ENCODE results near the gene KLF15. TPM values are rescaled to one million over a fixed set of nuclear protein-coding genes. Genes with fewer than 3 reads are reported as not detected.

Gene KLF15
- total RNA-seq, 1 experiment from 2014 or later: 3.3 TPM

DNA sequence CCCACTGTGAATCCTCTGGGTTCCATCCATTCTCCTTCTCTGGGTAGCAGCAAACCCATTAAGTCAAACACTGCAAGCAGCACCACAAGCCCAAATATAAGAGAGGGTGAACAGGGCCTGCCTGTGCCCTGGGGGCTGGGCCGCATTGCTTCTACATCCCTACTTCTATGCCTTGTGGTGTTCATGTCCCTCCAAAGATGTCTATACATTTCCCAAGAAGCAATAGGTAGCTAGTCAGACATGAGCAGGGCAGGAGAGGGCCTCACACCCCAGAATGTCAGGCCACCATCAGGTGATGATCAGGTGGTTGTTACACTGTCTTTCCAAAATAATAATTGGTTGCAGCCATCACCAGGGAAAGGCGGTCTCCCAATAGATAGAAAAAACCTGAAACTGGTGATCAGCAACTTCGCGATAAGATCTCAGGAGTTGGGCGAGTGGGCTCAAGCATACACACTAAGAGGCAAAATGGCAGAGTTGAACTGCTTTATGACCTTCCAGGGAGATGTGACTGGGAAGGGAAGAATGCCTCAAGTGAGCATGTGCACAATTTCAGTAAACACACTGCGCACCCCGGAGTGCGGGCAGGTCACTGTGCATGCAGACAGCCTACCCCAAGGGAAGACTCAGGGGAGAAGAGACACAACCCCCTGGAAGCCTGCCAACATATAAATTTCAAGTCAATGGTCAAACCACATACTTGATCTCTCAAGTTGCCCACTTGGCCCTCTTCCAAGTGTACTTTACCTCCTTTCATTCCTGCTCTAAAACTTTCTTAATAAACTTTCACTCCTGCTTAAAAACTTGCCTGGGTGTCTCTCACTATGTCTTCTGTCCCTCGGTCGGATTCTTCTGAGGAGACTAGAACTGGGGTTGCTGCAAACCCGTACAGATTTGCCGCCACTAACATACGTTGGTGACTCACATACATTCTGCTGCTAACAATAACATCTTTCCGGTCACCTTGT, 39.9 kb downstream of the KLF15 start (continued):
- TF ChIP-seq, protein P1, sequence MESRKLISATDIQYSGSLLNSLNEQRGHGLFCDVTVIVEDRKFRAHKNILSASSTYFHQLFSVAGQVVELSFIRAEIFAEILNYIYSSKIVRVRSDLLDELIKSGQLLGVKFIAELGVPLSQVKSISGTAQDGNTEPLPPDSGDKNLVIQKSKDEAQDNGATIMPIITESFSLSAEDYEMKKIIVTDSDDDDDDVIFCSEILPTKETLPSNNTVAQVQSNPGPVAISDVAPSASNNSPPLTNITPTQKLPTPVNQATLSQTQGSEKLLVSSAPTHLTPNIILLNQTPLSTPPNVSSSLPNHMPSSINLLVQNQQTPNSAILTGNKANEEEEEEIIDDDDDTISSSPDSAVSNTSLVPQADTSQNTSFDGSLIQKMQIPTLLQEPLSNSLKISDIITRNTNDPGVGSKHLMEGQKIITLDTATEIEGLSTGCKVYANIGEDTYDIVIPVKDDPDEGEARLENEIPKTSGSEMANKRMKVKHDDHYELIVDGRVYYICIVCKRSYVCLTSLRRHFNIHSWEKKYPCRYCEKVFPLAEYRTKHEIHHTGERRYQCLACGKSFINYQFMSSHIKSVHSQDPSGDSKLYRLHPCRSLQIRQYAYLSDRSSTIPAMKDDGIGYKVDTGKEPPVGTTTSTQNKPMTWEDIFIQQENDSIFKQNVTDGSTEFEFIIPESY (IDR thresholded peaks at IDR 0.05; ENCODE audit: extremely low read depth, insufficient replicate concordance, low read length): no peak
- TF ChIP-seq, protein P2, sequence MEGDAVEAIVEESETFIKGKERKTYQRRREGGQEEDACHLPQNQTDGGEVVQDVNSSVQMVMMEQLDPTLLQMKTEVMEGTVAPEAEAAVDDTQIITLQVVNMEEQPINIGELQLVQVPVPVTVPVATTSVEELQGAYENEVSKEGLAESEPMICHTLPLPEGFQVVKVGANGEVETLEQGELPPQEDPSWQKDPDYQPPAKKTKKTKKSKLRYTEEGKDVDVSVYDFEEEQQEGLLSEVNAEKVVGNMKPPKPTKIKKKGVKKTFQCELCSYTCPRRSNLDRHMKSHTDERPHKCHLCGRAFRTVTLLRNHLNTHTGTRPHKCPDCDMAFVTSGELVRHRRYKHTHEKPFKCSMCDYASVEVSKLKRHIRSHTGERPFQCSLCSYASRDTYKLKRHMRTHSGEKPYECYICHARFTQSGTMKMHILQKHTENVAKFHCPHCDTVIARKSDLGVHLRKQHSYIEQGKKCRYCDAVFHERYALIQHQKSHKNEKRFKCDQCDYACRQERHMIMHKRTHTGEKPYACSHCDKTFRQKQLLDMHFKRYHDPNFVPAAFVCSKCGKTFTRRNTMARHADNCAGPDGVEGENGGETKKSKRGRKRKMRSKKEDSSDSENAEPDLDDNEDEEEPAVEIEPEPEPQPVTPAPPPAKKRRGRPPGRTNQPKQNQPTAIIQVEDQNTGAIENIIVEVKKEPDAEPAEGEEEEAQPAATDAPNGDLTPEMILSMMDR (IDR thresholded peaks at IDR 0.05 in 2 of 3, conservative IDR thresholded peaks at IDR 0.05 in 1 of 3; ENCODE audit: borderline replicate concordance in 1 of 3, insufficient read depth in 1 of 3, low read depth in 2 of 3, low read length in 2 of 3): no peak

DNA sequence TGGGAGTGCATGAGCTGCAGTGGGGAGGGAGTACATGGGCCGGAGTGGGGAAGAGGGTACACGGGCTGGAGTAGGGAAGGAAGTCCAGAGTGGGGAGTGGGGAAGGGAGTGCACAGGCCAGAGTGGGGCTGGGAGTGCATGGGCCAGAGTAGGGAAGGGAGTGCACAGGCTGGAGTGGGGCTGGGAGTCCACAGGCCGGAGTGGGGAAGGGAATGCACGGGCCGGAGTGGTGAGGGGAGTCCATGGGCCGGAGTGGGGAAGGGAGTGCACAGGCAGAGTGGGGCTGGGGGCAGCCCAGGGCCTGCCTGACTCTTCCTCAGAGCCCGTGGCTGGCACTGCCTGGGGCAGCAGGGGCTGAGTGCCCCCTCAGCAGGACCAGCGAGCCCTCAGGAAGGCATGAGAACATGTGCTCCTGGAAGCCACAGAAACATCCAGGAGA, 40.7 kb downstream of the KLF15 start:
- ChIA-PET CTCF (no interaction called here), RAD21 (ENCODE audit: low non-redundant PET in 1 of 2, low total read pairs in 2 of 2, uncharacterized antibody in 2 of 2, unreplicated experiment in 2 of 2) (no interaction called here), POLR2A (no interaction called here)
- Histone ChIP-seq H3K9me2 (ENCODE audit: insufficient read depth) (no peaks in the 10 kb centered on the region), H3K4me1 (ENCODE audit: control insufficient read depth in 1 of 2, insufficient read depth in 2 of 2, low read length in 2 of 2) (no peaks in the 10 kb centered on the region), H3K4me3 (replicated peaks in 1 of 2; ENCODE audit: low read depth in 1 of 2, low read length in 2 of 2) (no peak overlapping the region), H4K20me1 (ENCODE audit: insufficient read depth) (no peaks in the 10 kb centered on the region), H3K9ac (ENCODE audit: low read length) (no peak overlapping the region), H3K36me3 (ENCODE audit: control insufficient read depth in 1 of 2, insufficient read depth in 2 of 2, low read length in 2 of 2) (no peaks in the 10 kb centered on the region), H3K27ac (ENCODE audit: low read depth, low read length) (no peak overlapping the region), H3K9me3 (ENCODE audit: control insufficient read depth in 1 of 2, insufficient read depth in 1 of 2, low read depth in 1 of 2, low read length in 2 of 2) (no peaks in the 10 kb centered on the region), H3K27me3 (ENCODE audit: insufficient read depth, low read length) (no peaks in the 10 kb centered on the region), H3K4me2 (ENCODE audit: low read length) (no peak overlapping the region), H3K79me2 (ENCODE audit: insufficient read depth, low read length) (no peaks in the 10 kb centered on the region), H2AFZ (ENCODE audit: low read depth, low read length, poor library complexity, severe bottlenecking) (no peak overlapping the region)
- BruUV-seq (replicated peaks): no TSS peak
- intact Hi-C loops (cut with micrococcal nuclease): no loop called here
- DNase-seq (ENCODE audit: low read depth, low spot score) (no peak), ATAC-seq (no peak)
- TF ChIP-seq FOSL1 (IDR thresholded peaks at IDR 0.05; ENCODE audit: low read depth) (no peak), ZNF274 (IDR thresholded peaks at IDR 0.05; ENCODE audit: low read depth, low read length) (no peak), CEBPB (IDR thresholded peaks at IDR 0.05; ENCODE audit: low read depth) (no peak), SP1 (IDR thresholded peaks at IDR 0.05; ENCODE audit: low read depth) (no peak), SIN3A (IDR thresholded peaks at IDR 0.05; ENCODE audit: low read depth) (no peak), POLR2AphosphoS5 (IDR thresholded peaks at IDR 0.05; ENCODE audit: low read depth, low read length) (no peak), SRF (IDR thresholded peaks at IDR 0.05; ENCODE audit: low read depth) (no peak), POLR2A (IDR thresholded peaks at IDR 0.05; ENCODE audit: borderline replicate concordance, extremely low read depth, insufficient read depth, insufficient read length) (no peak), TCF7L2 (IDR thresholded peaks at IDR 0.05; ENCODE audit: borderline replicate concordance, extremely low read depth, insufficient read depth, insufficient read length) (no peak), RAD21 (IDR thresholded peaks at IDR 0.05; ENCODE audit: low read depth) (no peak), JUND (IDR thresholded peaks at IDR 0.05) (no peak), EGR1 (IDR thresholded peaks at IDR 0.05; ENCODE audit: low read depth) (no peak)
- TF ChIP-seq, protein P3, sequence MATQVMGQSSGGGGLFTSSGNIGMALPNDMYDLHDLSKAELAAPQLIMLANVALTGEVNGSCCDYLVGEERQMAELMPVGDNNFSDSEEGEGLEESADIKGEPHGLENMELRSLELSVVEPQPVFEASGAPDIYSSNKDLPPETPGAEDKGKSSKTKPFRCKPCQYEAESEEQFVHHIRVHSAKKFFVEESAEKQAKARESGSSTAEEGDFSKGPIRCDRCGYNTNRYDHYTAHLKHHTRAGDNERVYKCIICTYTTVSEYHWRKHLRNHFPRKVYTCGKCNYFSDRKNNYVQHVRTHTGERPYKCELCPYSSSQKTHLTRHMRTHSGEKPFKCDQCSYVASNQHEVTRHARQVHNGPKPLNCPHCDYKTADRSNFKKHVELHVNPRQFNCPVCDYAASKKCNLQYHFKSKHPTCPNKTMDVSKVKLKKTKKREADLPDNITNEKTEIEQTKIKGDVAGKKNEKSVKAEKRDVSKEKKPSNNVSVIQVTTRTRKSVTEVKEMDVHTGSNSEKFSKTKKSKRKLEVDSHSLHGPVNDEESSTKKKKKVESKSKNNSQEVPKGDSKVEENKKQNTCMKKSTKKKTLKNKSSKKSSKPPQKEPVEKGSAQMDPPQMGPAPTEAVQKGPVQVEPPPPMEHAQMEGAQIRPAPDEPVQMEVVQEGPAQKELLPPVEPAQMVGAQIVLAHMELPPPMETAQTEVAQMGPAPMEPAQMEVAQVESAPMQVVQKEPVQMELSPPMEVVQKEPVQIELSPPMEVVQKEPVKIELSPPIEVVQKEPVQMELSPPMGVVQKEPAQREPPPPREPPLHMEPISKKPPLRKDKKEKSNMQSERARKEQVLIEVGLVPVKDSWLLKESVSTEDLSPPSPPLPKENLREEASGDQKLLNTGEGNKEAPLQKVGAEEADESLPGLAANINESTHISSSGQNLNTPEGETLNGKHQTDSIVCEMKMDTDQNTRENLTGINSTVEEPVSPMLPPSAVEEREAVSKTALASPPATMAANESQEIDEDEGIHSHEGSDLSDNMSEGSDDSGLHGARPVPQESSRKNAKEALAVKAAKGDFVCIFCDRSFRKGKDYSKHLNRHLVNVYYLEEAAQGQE (IDR thresholded peaks at IDR 0.05; ENCODE audit: low read depth): no peak
- TF ChIP-seq, protein P4, sequence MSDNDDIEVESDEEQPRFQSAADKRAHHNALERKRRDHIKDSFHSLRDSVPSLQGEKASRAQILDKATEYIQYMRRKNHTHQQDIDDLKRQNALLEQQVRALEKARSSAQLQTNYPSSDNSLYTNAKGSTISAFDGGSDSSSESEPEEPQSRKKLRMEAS (IDR thresholded peaks at IDR 0.05): no peak
- TF ChIP-seq, protein P5, sequence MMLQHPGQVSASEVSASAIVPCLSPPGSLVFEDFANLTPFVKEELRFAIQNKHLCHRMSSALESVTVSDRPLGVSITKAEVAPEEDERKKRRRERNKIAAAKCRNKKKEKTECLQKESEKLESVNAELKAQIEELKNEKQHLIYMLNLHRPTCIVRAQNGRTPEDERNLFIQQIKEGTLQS (IDR thresholded peaks at IDR 0.05): no peak

All from HCT116 (cell line).